Ammon's horn (tissue), 1 donor: Measurements from ENCODE around the gene CDR2.
"Not testable (repeated sequence)": the region's sequence is repeated elsewhere in the genome, so short reads cannot be mapped to it uniquely, and the experiment has no call there.

Source experiments
- DNase-seq: peaks from one replicate; pipeline ENCODE4 v3.0.0-alpha.2; 2016; ENCODE audit warnings: low spot score

Gene CDR2

GRCh38 chr16:22307838-22308237, 66.6 kb downstream of the CDR2 start:
- no peak for DNase-seq

DNA sequence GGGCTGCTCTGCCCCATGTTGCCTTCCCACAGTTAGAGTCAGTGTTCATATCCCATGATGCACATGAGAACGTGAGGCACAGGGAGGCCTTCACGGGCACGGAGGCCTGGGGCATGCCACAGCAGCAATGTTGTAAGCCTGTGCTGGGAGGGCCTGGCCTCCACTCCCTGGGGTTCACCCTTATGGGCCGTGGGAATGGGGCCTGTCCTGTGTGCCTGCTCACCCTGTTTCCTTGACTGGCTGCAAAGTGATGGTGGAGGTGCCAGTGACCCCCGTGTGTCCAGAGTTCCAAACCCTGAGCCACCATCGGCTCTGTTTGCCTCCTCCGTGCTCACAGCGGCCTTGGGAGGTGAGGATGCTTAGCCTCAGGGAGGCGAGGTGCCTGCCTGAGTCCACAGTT, 67.6 kb downstream of the CDR2 start:
- DNase-seq, result no peak

GRCh38 chr16:22304411-22304810, 70.0 kb downstream of the CDR2 start:
- DNase-seq, result no peak

- DNase-seq, result no peak
Observed at GRCh38 chr16:22302776-22303363, 71.5 kb downstream of the CDR2 start.

DNA sequence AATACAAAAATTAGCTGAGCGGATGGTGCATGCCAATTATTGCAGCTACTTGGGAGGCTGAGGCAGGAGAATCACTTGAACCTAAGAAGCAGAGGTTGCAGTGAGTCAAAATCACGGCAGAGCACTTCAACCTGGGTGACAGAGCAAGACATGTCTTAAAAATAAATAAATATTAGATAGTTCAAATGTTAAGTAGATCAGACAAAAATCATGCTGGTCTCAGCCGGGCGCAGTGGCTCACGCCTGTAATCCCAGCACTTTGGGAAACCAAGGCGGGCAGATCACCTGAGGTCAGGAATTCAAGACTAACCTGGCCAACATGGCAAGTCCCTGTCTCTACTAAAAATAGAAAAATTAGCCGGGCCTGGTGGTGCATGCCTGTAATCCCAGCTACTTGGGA, 73.0 kb downstream of the CDR2 start:
- DNase-seq, result not testable (repeated sequence)

DNA sequence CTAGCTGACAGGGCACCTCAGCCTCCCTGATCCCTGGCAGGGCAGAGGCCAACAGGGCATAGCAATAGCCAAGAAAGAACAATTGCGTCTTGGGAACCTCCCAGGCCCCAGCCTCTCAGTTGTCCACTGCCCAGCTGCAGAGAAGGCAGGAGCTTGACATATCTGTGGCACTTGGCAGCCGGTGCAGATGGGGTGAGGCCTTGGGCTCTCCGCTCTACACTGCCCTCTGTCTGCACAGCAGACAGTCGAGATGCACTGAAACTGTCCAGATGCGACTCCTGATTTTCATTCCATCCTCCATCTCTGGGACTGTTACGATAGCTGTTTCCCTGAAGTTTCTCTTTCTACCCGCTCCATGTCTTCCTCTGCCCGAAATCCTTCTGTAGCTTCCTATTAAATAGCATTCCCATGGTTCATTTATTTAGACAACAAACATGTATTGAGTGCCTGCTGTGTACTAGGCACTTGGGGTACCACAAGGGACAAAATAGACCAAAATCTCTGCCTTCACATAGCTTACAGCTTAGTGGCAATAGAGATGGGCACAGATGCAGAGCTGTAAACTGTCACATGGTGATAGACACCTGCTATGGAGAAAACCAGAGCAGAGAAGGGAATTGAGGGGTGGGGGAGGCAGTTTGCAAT, 73.9 kb downstream of the CDR2 start:
- DNase-seq, result peak; percentile 88

DNA sequence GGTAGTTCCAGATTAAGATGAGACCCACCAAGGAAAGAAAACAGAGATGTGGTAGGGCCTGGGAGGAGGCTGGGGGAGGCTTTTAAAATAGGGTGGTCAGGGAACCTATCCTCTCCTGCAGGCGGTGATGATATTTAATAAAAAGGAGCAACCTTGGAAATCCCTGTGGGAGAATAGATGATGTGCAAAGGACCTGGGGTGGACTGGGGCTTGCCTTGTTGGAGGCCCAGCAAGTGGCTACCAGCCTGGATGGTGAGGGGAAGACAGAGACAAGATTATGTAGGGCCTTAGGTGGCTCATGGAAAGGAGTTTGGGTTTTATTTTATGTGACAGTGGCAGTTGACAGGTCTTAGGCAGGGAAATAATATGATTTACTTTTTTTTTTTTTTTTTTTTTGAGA, 75.4 kb downstream of the CDR2 start:
- no peak for DNase-seq

DNA sequence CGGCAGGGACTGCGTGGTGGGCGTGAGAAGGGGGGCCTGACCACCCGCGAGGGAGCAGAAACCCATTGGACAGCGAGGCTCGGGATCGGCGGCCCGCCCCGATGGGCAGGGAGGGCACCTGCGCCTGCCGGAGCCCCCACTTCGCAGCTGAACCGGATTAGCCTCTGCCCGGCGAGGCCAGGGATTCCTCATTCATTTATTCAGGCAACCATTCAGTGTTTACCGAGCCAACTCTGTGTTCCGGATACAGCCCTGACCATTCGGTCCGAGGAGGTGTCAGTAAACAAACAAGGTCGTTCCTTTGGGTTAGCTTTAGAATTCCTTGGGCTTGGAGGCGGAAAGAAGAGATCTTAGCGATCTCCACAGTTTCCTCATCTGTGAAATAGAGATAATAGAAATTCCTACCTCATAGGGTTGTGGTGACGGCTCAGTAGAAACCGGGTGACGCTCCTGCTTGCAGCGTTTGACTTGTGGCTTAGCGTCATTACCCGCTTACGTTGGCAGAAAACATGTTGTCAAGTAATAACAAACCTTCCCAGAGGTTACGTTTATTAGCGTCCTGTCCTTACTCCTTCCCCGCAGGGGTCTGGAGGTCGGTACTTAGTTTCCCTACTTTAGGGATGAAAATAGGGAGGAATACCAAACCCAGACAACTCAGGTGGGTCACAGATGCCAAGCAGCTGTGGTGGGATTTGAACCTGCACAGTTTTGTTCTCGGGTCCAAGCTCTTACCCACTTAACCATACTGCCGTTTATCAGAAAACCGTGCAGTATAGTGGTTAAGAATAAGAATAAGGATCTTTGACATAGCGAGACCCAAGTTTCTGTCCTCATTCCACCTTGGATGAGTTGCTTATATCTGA, 76.3 kb downstream of the CDR2 start:
- peak; percentile 78 for DNase-seq

- peak; percentile 98 for DNase-seq
Observed at GRCh38 chr16:22297114-22297870, 77.1 kb downstream of the CDR2 start, which contains the start of gene POLR3E. Gene POLR3E (plus strand): TSS chr16:22297409. CDS start chr16:22302969, 5,560 bp downstream.

DNA sequence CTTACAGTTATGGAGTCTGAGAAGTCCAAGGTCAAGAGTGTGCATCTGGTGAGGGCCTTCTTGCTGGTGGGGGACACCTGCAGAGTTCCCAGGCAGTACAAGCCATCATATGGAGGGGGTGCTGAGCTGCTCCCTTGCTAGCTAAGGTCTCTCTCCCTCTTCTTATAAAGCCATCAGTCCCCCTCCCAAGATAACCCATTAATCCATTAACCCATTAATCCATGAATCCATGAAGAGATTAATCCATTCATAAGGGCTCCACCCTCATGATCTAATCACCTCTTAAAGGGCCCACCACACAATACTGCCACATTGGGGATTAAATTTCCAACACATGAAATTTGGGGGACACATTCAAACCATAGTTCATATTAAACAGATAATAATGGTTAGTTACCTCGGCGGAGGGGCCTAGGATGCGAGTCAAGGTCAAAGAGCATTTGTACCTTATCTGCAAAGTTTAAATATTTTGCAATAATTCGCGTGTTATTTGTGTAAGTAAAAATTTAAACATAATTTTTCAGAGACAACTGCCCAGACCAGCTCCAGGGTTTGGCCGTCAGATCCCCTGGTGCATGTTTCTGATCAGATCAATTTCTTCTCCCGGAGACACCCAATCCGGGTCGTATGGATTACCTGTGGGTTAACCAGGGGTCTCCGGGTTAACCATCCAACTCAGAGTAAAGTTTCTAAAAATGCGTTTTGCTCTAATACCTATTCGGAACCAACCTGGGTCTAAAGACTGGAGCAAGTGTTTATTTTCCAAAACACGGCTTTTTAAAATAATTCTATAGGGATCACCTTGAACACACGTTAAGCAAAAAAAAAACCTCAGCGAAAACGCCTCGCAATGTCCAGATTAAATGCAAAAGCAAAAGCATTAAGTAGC, 78.0 kb downstream of the CDR2 start:
- DNase-seq, result no peak
